Sigmoid colon (tissue), 4 donors: ENCODE data around the gene ANKRD60.

ENCODE experiments used
- CTCF ChIP-seq, 4 experiments: fragments of 450-650 bp in 3 of 4; fragments of 200-600 bp in 1 of 4; IDR thresholded peaks; one replicate each; pipeline ENCODE4 v1.5.1; 2016 to 2019; ENCODE audit warnings: antibody characterized with exemption in 4 of 4, mild to moderate bottlenecking in 3 of 4, moderate library complexity in 2 of 4
- EP300 ChIP-seq, 4 donors: sonication (generic); formaldehyde crosslinking; IDR thresholded peaks; one replicate each; pipeline ENCODE4 v1.6.1; 2017; ENCODE audit warnings: antibody characterized with exemption in 4 of 4
- POLR2A ChIP-seq, 2 donors: fragments of 450-650 bp; IDR thresholded peaks; one replicate each; pipeline ENCODE4 v1.6.1; 2016; ENCODE audit warnings: antibody characterized with exemption in 2 of 2, mild to moderate bottlenecking in 2 of 2, moderate library complexity in 2 of 2

- TF ChIP-seq CTCF (IDR thresholded peaks at IDR 0.05) (no peak), POLR2A (IDR thresholded peaks at IDR 0.05) (no peak), EP300 (IDR thresholded peaks at IDR 0.05) (no peak)
Measured at GRCh38 chr20:58277578-58278472, 49.4 kb upstream of the ANKRD60 start.
